ENCODE data around the gene FBXL3. TPM values are rescaled to one million over a fixed set of nuclear protein-coding genes. Genes with fewer than 3 reads are reported as not detected.

Gene FBXL3
- total and polyA plus RNA-seq, 4 donors: 10.2 to 60.4 (median 28.1) TPM

DNA sequence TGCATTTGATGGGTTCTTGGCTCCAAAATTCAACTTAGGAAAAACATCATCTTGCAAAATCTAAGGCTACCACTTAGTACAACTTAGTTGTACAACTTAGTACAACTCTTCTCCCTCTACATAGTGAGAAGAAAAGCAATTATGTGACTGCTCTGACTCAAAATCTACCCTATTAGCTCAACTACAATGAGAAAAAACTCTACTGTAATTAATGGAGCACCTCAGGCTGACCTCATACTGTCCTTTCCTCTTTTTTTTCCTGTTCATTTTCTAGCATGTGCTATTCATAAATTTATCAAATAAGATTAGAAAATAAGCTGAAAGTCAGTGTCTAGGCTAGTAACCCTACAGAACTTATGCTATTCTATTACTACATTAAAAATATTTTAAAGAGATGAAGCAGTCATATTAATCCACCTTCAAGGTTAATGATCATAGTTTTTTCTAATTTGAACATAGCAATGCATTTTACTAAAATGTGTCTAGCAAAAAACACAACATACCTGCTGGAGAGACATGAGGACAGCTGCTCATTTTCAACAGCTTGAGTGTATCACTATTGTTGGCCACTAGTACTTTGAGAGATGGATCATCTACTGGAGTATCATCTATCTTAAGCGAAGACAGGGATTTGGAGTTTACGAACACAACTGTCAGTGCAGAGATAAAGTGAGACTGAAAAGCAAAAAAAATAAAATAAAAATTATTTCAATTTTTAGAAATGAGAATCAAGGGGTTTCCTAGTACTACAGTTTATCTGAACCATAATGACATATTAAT, 11.9 kb downstream of the FBXL3 start:
- TF ChIP-seq FOXA2 (IDR thresholded peaks at IDR 0.05) (no peak), RXRA (IDR thresholded peaks at IDR 0.05) (no peak), TAF1 (conservative IDR thresholded peaks at IDR 0.05) (no peak), RAD21 (IDR thresholded peaks at IDR 0.05) (no peak), JUND (IDR thresholded peaks at IDR 0.05) (no peak), GABPA (IDR thresholded peaks at IDR 0.05 in 1 of 2, conservative IDR thresholded peaks at IDR 0.05 in 1 of 2) (no peak), REST (IDR thresholded peaks at IDR 0.05) (no peak), EGR1 (IDR thresholded peaks at IDR 0.05; ENCODE audit: low read depth in 2 of 2) (no peak), HNF4A (conservative IDR thresholded peaks at IDR 0.05) (no peak), FOXA1 (IDR thresholded peaks at IDR 0.05) (no peak), YY1 (IDR thresholded peaks at IDR 0.05) (no peak), HNF4G (IDR thresholded peaks at IDR 0.05) (no peak), NR2F2 (IDR thresholded peaks at IDR 0.05) (no peak)
- TF ChIP-seq, protein P1, sequence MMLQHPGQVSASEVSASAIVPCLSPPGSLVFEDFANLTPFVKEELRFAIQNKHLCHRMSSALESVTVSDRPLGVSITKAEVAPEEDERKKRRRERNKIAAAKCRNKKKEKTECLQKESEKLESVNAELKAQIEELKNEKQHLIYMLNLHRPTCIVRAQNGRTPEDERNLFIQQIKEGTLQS (IDR thresholded peaks at IDR 0.05): no peak
- TF ChIP-seq, protein P2, sequence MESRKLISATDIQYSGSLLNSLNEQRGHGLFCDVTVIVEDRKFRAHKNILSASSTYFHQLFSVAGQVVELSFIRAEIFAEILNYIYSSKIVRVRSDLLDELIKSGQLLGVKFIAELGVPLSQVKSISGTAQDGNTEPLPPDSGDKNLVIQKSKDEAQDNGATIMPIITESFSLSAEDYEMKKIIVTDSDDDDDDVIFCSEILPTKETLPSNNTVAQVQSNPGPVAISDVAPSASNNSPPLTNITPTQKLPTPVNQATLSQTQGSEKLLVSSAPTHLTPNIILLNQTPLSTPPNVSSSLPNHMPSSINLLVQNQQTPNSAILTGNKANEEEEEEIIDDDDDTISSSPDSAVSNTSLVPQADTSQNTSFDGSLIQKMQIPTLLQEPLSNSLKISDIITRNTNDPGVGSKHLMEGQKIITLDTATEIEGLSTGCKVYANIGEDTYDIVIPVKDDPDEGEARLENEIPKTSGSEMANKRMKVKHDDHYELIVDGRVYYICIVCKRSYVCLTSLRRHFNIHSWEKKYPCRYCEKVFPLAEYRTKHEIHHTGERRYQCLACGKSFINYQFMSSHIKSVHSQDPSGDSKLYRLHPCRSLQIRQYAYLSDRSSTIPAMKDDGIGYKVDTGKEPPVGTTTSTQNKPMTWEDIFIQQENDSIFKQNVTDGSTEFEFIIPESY (IDR thresholded peaks at IDR 0.05): no peak
- TF ChIP-seq, protein P3, sequence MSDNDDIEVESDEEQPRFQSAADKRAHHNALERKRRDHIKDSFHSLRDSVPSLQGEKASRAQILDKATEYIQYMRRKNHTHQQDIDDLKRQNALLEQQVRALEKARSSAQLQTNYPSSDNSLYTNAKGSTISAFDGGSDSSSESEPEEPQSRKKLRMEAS (IDR thresholded peaks at IDR 0.05): no peak
- TF ChIP-seq, protein P4, sequence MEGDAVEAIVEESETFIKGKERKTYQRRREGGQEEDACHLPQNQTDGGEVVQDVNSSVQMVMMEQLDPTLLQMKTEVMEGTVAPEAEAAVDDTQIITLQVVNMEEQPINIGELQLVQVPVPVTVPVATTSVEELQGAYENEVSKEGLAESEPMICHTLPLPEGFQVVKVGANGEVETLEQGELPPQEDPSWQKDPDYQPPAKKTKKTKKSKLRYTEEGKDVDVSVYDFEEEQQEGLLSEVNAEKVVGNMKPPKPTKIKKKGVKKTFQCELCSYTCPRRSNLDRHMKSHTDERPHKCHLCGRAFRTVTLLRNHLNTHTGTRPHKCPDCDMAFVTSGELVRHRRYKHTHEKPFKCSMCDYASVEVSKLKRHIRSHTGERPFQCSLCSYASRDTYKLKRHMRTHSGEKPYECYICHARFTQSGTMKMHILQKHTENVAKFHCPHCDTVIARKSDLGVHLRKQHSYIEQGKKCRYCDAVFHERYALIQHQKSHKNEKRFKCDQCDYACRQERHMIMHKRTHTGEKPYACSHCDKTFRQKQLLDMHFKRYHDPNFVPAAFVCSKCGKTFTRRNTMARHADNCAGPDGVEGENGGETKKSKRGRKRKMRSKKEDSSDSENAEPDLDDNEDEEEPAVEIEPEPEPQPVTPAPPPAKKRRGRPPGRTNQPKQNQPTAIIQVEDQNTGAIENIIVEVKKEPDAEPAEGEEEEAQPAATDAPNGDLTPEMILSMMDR (IDR thresholded peaks at IDR 0.05; ENCODE audit: low read depth, low read length, missing input control): no peak
- Histone ChIP-seq H3K27ac (ENCODE audit: low read depth in 1 of 2, low read length in 2 of 2) (no peak overlapping the region), H3K9ac (ENCODE audit: low read depth in 1 of 2, low read length in 2 of 2) (no peak overlapping the region), H3K4me1 (ENCODE audit: control insufficient read depth in 4 of 4, insufficient read depth in 4 of 4, low read length in 3 of 4) (peaks cover 0 to 3% (median under 1%) of the 10 kb centered on the region in 4 donors), H3K27me3 (ENCODE audit: control insufficient read depth in 4 of 4, insufficient read depth in 4 of 4, low read length in 3 of 4) (no peaks in the 10 kb centered on the region), H3K9me3 (ENCODE audit: control insufficient read depth in 4 of 4, low read length in 3 of 4) (no peaks in the 10 kb centered on the region), H3K36me3 (ENCODE audit: control insufficient read depth in 4 of 4, insufficient read depth in 3 of 4, low read depth in 1 of 4, low read length in 3 of 4) (peaks cover 6 to 56% (median 49%) of the 10 kb centered on the region in 4 donors), H3K4me3 (ENCODE audit: low read depth in 1 of 3, low read length in 3 of 3) (no peak overlapping the region)
- no peak for DNase-seq (ENCODE audit: low spot score)
- WGBS: 94% methylated on average over 2 of the region's 2 CpGs

All from liver (tissue), 9 donors.